Testis (tissue), 3 donors: ENCODE data around the gene MTUS2. TPM values are rescaled to one million over a fixed set of nuclear protein-coding genes. Genes with fewer than 3 reads are reported as not detected.
A peak's percentile ranks its signal among the peaks of the same experiment; 100 is the strongest.

Experiments
- DNase-seq: peaks from one replicate; pipeline ENCODE4 v3.0.0-alpha.2; 2019
- H3K27ac ChIP-seq, 2 donors: fragments of 200-600 bp; sonication (generic); one replicate each; pipeline ENCODE4 v1.5.1; 2019
- H3K27me3 ChIP-seq: fragments of 200-600 bp; sonication (generic); one replicate; pipeline ENCODE4 v1.5.1; 2019
- H3K36me3 ChIP-seq: fragments of 200-600 bp; sonication (generic); one replicate; pipeline ENCODE4 v1.5.1; 2017; ENCODE audit warnings: low read depth; ENCODE audit errors: missing control alignments
- H3K4me1 ChIP-seq: fragments of 200-600 bp; sonication (generic); one replicate; pipeline ENCODE4 v1.5.1; 2019
- H3K4me3 ChIP-seq, 2 donors: fragments of 200-600 bp; sonication (generic); one replicate each; pipeline ENCODE4 v1.5.1; 2017 to 2019
- H3K9me3 ChIP-seq: fragments of 200-600 bp; sonication (generic); one replicate; pipeline ENCODE4 v1.5.1; 2017
- CTCF ChIP-seq, 3 experiments: fragments of 450-650 bp in 2 of 3; fragments of 200-600 bp in 1 of 3; sonication (generic) in 1 of 3; IDR thresholded peaks; one replicate each; pipeline ENCODE4 v1.5.1; 2016 to 2019; ENCODE audit warnings: antibody characterized with exemption in 3 of 3, mild to moderate bottlenecking in 2 of 3, moderate library complexity in 1 of 3
- POLR2A ChIP-seq: fragments of 450-650 bp; IDR thresholded peaks from one replicate; pipeline ENCODE4 v1.6.1; 2017; ENCODE audit warnings: antibody characterized with exemption, mild to moderate bottlenecking, moderate library complexity
- WGBS, 2 donors: methylation state at CpG; one replicate each; pipeline ENCODE4 v1.1.5; 2018; 5-methylcytosine and 5-hydroxymethylcytosine counted together
- intact Hi-C: fragments of 100-400 bp; cut with DNase I; formaldehyde crosslinking; loops from one replicate; pipeline ENCODE4 v1.15.1; 2023; ENCODE audit warnings: low total_unique reads
- polyA plus RNA-seq: library from polyadenylated mRNA; stranded (reverse); fragments of 350-450 nt; fragmentation: Illumina TruSeq; extraction: RNeasy Lipid Tissue Mini Kit (QIAGEN cat#74804); gene quantifications from one replicate; pipeline ENCODE4 v1.2.3, GENCODE V29; 2014; ENCODE audit warnings: low read depth, low replicate concordance; ENCODE audit not compliant: insufficient read depth
- total RNA-seq, 2 donors: library from RNA; depleted of rRNA; stranded (reverse); fragments of >200 nt; gene quantifications; one replicate each; pipeline ENCODE4 v1.2.3, GENCODE V29; 2016

MTUS2 gene
- total and polyA plus RNA-seq, 3 donors from 2014 or later, result 2.1 to 9.2 (median 8.3) TPM

- WGBS, 2 donors, result 85 to 90% methylated on average over 3 of the region's 3 CpGs
- no peak for TF ChIP-seq CTCF (IDR thresholded peaks at IDR 0.05)
Measured at GRCh38 chr13:29421118-29421517, 601.0 kb downstream of the MTUS2 start.

GRCh38 chr13:29422015-29422414, 601.9 kb downstream of the MTUS2 start:
- Histone ChIP-seq H3K4me1 (no peaks in the 10 kb centered on the region), H3K9me3 (no peaks in the 10 kb centered on the region), H3K27me3 (no peaks in the 10 kb centered on the region), H3K36me3 (no peaks in the 10 kb centered on the region), H3K27ac (no peak overlapping the region), H3K4me3 (no peak overlapping the region)
- TF ChIP-seq POLR2A, result no peak
- no peak for TF ChIP-seq CTCF (IDR thresholded peaks at IDR 0.05)
- DNase-seq, result no peak
- intact Hi-C loops, result no loop called here
- WGBS, 2 donors, result 90 to 94% methylated on average over 5 of the region's 5 CpGs

More at GRCh38 chr13:29421118-29421517, 601.0 kb downstream of the MTUS2 start:
- H3K9me3 ChIP-seq, result no peaks in the 10 kb centered on the region
- no peaks in the 10 kb centered on the region for H3K4me1 ChIP-seq
- no peaks in the 10 kb centered on the region for H3K27me3 ChIP-seq
- H3K27ac ChIP-seq, result no peak overlapping the region
- DNase-seq, result no peak
- no peak overlapping the region for H3K4me3 ChIP-seq
- H3K36me3 ChIP-seq, result no peaks in the 10 kb centered on the region
- intact Hi-C loops, result no loop called here

- 100% methylated on average over 1 of the region's 1 CpG for WGBS, 2 donors
- no peak for DNase-seq
- Histone ChIP-seq H3K27me3 (no peaks in the 10 kb centered on the region), H3K27ac (no peak overlapping the region), H3K4me1 (no peaks in the 10 kb centered on the region), H3K4me3 (no peak overlapping the region), H3K9me3 (no peaks in the 10 kb centered on the region), H3K36me3 (no peaks in the 10 kb centered on the region)
- TF ChIP-seq POLR2A (no peak), CTCF (IDR thresholded peaks at IDR 0.05) (no peak)
- intact Hi-C loops, result no loop called here
Measured at GRCh38 chr13:29423050-29423449, 602.9 kb downstream of the MTUS2 start.

GRCh38 chr13:29427937-29428309, 607.8 kb downstream of the MTUS2 start:
- WGBS, 2 donors, result 15 to 19% methylated on average over 3 of the region's 3 CpGs
- Histone ChIP-seq H3K36me3 (no peaks in the 10 kb centered on the region), H3K27ac (no peak overlapping the region), H3K27me3 (no peaks in the 10 kb centered on the region), H3K4me1 (no peaks in the 10 kb centered on the region), H3K4me3 (peak overlapping the region in 1 of 2 donors; percentile 32), H3K9me3 (no peaks in the 10 kb centered on the region)
- DNase-seq, result no peak
- intact Hi-C loops, result no loop called here
- TF ChIP-seq CTCF (IDR thresholded peaks at IDR 0.05) (no peak), POLR2A (no peak)

GRCh38 chr13:29428310-29429181, 608.4 kb downstream of the MTUS2 start:
- H3K4me1 ChIP-seq, result no peaks in the 10 kb centered on the region
- H3K9me3 ChIP-seq, result no peaks in the 10 kb centered on the region
- no peaks in the 10 kb centered on the region for H3K27me3 ChIP-seq
- peak; percentile 20 for DNase-seq
- TF ChIP-seq POLR2A, result no peak
- no peak for TF ChIP-seq CTCF (IDR thresholded peaks at IDR 0.05)
- no peak overlapping the region for H3K27ac ChIP-seq
- intact Hi-C loops, result no loop called here
- 1 to 2% methylated on average over 22 to 34 of the region's 34 CpGs for WGBS, 2 donors
- H3K4me3 ChIP-seq, result peak overlapping the region in 1 of 2 donors; percentile 32
- H3K36me3 ChIP-seq, result no peaks in the 10 kb centered on the region
